HEK293T (cell line): ENCODE data around the gene TBC1D8.
A peak's percentile ranks its signal among the peaks of the same experiment; 100 is the strongest.

Experiments used
- CTCF ChIA-PET: fragments of 350-600 bp; formaldehyde crosslinking; extraction: SDS; loops from one replicate; lab custom pipeline; 2021; ENCODE audit warnings: antibody characterized with exemption, inconsistent platforms; lab: Yijun Ruan, JAX
- POLR2A ChIA-PET: fragments of 350-600 bp; formaldehyde crosslinking; extraction: SDS; loops from one replicate; lab custom pipeline; 2020; ENCODE audit warnings: antibody characterized with exemption, inconsistent platforms; lab: Yijun Ruan, JAX
- DNase-seq: peaks from one replicate; pipeline ENCODE4 v3.0.0; 2012; ENCODE audit warnings: mixed read lengths; ENCODE audit errors: extremely low spot score
- ARNT ChIP-seq: fragments of 450-650 bp; IDR thresholded peaks from 2 replicates; pipeline ENCODE4 v1.6.1; 2017; ENCODE audit warnings: mild to moderate bottlenecking
- BHLHE40 ChIP-seq: fragments of 450-650 bp; IDR thresholded peaks from 2 replicates; pipeline ENCODE4 v1.6.1; 2016; ENCODE audit warnings: mild to moderate bottlenecking, moderate library complexity, borderline replicate concordance
- CTBP1 ChIP-seq: fragments of 450-650 bp; IDR thresholded peaks from 2 replicates; pipeline ENCODE4 v1.6.1; 2016; ENCODE audit warnings: borderline replicate concordance
- ELF4 ChIP-seq: fragments of 450-650 bp; IDR thresholded peaks from 2 replicates; pipeline ENCODE4 v1.6.1; 2017; ENCODE audit warnings: antibody characterized with exemption
- FOXA1 ChIP-seq: fragments of 450-650 bp; IDR thresholded peaks from 2 replicates; pipeline ENCODE4 v1.6.1; 2016; ENCODE audit warnings: mild to moderate bottlenecking
- FOXK2 ChIP-seq: fragments of 450-650 bp; IDR thresholded peaks from 2 replicates; pipeline ENCODE4 v1.6.1; 2016; ENCODE audit warnings: mild to moderate bottlenecking
- FOXM1 ChIP-seq: fragments of 450-650 bp; IDR thresholded peaks from 2 replicates; pipeline ENCODE4 v1.6.1; 2017; ENCODE audit warnings: mild to moderate bottlenecking, borderline replicate concordance
- HDGF ChIP-seq: fragments of 450-650 bp; IDR thresholded peaks from 2 replicates; pipeline ENCODE4 v1.6.1; 2017; ENCODE audit warnings: antibody characterized with exemption, borderline replicate concordance
- L3MBTL2 ChIP-seq: fragments of 450-650 bp; conservative IDR thresholded peaks from 2 replicates; pipeline ENCODE4 v1.6.1; 2016; ENCODE audit warnings: mild to moderate bottlenecking
- LEF1 ChIP-seq: fragments of 450-650 bp; IDR thresholded peaks from 2 replicates; pipeline ENCODE4 v1.6.1; 2017; ENCODE audit warnings: mild to moderate bottlenecking, borderline replicate concordance
- NFRKB ChIP-seq: fragments of 450-650 bp; IDR thresholded peaks from 2 replicates; pipeline ENCODE4 v1.6.1; 2016; ENCODE audit warnings: mild to moderate bottlenecking, moderate library complexity
- PKNOX1 ChIP-seq: fragments of 450-650 bp; IDR thresholded peaks from 2 replicates; pipeline ENCODE4 v1.6.1; 2016
- SP1 ChIP-seq: fragments of 450-650 bp; IDR thresholded peaks from 2 replicates; pipeline ENCODE4 v1.6.1; 2017
- SUZ12 ChIP-seq: fragments of 450-650 bp; IDR thresholded peaks from 2 replicates; pipeline ENCODE4 v1.6.1; 2016; ENCODE audit warnings: mild to moderate bottlenecking
- TARDBP ChIP-seq: fragments of 450-650 bp; IDR thresholded peaks from 2 replicates; pipeline ENCODE4 v1.6.1; 2016
- ZNF384 ChIP-seq: fragments of 450-650 bp; IDR thresholded peaks from 2 replicates; pipeline ENCODE4 v1.6.1; 2016

The TBC1D8 gene

GRCh38 chr2:101113441-101114267 lies 37.5 kb downstream of the TBC1D8 start:
- ChIA-PET POLR2A (interaction anchor here (0.6 to 1.3 kb wide), 2 partner anchors 37 to 112 kb away, joined by 3 read pairs; partner anchors contain the start of gene RPL31), CTCF (interaction anchor here (0.7 kb wide), 2 partner anchors 48 to 92 kb away, joined by 4 to 11 read pairs; no protein-coding TSS in a partner anchor)
- DNase-seq = peak; percentile 62
- TF ChIP-seq ELF4 (no peak), ZNF384 (peak; percentile 56; the same call in 1 of the 2 replicates), ARNT (no peak), CTBP1 (0 out of 2 replicates have a peak, but pooled peaks have one; percentile 58)

GRCh38 chr2:101112772-101113157 lies 38.4 kb downstream of the TBC1D8 start:
- ChIA-PET CTCF (interaction anchor here (0.7 kb wide), 1 partner anchor 48 kb away, joined by 4 read pairs; no protein-coding TSS in a partner anchor), POLR2A (no interaction called here)
- TF ChIP-seq TARDBP (no peak), BHLHE40 (no peak), FOXM1 (no peak)
- no peak for DNase-seq

- TF ChIP-seq ZNF384 = no peak
- no peak for TF ChIP-seq ELF4
- TF ChIP-seq FOXM1 = no peak
- TF ChIP-seq BHLHE40 = no peak
- TF ChIP-seq SUZ12 = no peak
- TF ChIP-seq TARDBP = no peak
- TF ChIP-seq LEF1 = no peak
- TF ChIP-seq PKNOX1 = no peak
- TF ChIP-seq ARNT = no peak
- TF ChIP-seq HDGF = no peak
- ChIA-PET POLR2A (interaction anchor here (0.7 kb wide), 1 partner anchor 39 kb away, joined by 3 read pairs; the partner anchor contains the start of gene TBC1D8), CTCF (interaction anchor here (0.6 to 0.8 kb wide), 3 partner anchors 20 to 518 kb away, joined by 3 to 7 read pairs (median 3); no protein-coding TSS in a partner anchor)
- DNase-seq = no peak
These were observed 39.0 kb downstream of the TBC1D8 start for GRCh38 chr2:101111917-101112771.

GRCh38 chr2:101111262-101111838 lies 39.8 kb downstream of the TBC1D8 start:
- CTCF ChIA-PET = interaction anchor here (0.6 to 0.8 kb wide), 3 partner anchors 21 to 517 kb away, joined by 3 to 7 read pairs (median 3); no protein-coding TSS in a partner anchor
- no peak for DNase-seq
- TF ChIP-seq ZNF384 = no peak
- TF ChIP-seq BHLHE40 = no peak
- no peak for TF ChIP-seq FOXK2
- TF ChIP-seq TARDBP = no peak
- TF ChIP-seq NFRKB = no peak
- TF ChIP-seq PKNOX1 = no peak
- TF ChIP-seq SUZ12 = no peak
- no peak for TF ChIP-seq L3MBTL2
- TF ChIP-seq ARNT = no peak
- no peak for TF ChIP-seq CTBP1
- no peak for TF ChIP-seq FOXA1
- TF ChIP-seq HDGF = no peak
- no peak for TF ChIP-seq SP1
- POLR2A ChIA-PET = interaction anchor here (1.2 kb wide), 1 partner anchor 40 kb away, joined by 3 read pairs; the partner anchor contains the start of gene TBC1D8

GRCh38 chr2:101109451-101110118 lies 41.6 kb downstream of the TBC1D8 start:
- ChIA-PET CTCF (no interaction called here), POLR2A (interaction anchor here (1.1 to 1.4 kb wide), 2 partner anchors 12 to 108 kb away, joined by 3 to 4 read pairs; partner anchors contain the start of gene RPL31)

GRCh38 chr2:101108357-101108756 lies 42.8 kb downstream of the TBC1D8 start:
- ChIA-PET POLR2A (no interaction called here), CTCF (no interaction called here)
- TF ChIP-seq SUZ12 (no peak), CTBP1 (no peak), FOXK2 (no peak), ARNT (no peak), L3MBTL2 (no peak), NFRKB (no peak), HDGF (no peak), FOXM1 (no peak), SP1 (no peak), ELF4 (no peak), BHLHE40 (no peak)
- DNase-seq = no peak

More at GRCh38 chr2:101109451-101110118, 41.6 kb downstream of the TBC1D8 start:
- TF ChIP-seq NFRKB (no peak), TARDBP (no peak)
- DNase-seq = no peak
